Activated gamma-delta T cell (primary cell): ENCODE measurements around the gene NEAT1.
A peak's percentile ranks its signal among the peaks of the same experiment; 100 is the strongest.
"Not testable (repeated sequence)": the region's sequence is repeated elsewhere in the genome, so short reads cannot be mapped to it uniquely, and the experiment has no call there.

Experiments
- DNase-seq: peaks from one replicate; lab custom pipeline; 2025; lab: John Stamatoyannopoulos, UW

NEAT1 gene

DNA sequence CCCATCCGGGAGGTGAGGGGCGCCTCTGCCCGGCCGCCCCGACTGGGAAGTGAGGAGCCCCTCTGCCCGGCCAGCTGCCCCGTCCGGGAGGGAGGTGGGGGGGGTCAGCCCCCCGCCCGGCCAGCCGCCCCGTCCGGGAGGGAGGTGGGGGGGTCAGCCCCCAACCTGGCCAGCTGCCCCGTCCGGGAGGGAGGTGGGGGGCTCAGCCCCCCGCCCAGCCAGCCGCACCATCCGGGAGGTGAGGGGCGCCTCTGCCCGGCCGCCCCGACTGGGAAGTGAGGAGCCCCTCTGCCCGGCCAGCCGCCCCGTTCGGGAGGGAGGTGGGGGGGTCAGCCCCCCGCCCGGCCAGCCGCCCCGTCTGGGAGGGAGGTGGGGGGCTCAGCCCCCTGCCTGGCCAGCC is 28.7 kb downstream of the NEAT1 start:
- not testable (repeated sequence) for DNase-seq

DNA sequence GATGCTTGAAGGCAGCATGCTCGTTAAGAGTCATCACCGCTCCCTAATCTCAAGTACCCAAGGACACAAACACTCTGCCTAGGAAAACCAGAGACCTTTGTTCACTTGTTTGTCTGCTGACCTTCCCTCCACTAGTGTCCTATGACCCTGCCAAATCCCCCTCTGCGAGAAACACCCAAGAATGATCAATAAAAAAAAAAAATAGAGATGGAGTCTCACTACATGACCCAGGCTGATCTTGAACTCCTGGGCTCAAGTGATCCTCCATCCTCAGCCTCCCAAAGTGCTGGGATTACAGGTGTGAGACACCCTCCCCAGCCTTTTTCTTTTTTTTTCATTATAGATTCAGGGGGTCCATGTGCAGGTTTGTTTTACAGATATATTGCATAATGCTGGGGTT is 29.7 kb downstream of the NEAT1 start:
- DNase-seq: not testable (repeated sequence)

DNA sequence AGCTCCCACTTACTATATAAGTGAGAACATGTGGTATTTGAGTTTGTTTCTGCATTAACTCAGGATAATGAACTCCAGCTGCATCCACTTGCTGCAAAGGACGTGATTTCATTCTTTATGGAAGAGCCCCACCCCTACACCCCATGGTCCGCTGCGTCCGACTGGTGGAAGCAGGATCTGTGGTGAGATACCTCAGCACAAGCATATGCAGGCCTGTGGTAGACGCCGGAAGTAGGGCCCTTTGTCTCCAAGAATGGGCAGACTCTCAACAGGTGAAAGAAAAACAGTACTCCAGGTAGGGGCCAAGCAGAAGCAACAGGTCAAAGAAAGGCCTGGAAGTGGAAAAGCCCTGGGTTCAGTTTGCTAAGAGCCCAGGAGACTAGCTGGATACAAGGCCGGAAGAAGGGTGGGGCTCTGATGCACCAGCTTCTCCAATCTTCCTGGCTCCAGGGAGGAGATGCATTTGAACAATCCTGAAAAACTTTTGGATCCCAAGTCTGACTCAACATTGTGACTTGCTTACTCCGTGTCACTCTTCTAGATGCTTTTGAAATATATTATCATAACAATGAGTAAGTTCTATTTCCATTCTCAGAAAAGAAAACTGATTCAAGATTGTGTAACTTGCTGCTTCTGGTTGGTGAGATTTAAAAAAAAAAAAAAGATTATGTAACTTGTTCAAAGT is 30.4 kb downstream of the NEAT1 start:
- no peak for DNase-seq

DNA sequence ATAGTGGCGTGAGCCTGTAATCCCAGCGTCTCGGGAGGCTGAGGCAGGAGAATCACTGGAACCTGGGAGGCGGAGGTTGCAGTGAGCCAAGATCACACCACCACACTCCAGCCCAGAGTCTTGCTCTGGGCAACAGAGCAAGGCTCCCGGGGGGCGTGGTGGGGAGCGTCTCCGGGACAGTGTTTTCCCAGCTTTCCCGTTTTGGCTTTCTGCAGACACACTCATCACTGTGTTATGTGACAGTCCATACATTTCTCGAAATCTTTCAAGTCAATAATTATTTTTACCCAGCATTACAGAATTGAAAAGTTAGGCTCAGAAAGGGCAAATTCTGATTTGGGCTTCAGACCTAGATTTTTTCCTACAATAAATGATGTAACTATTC is 31.7 kb downstream of the NEAT1 start:
- DNase-seq: no peak

DNA sequence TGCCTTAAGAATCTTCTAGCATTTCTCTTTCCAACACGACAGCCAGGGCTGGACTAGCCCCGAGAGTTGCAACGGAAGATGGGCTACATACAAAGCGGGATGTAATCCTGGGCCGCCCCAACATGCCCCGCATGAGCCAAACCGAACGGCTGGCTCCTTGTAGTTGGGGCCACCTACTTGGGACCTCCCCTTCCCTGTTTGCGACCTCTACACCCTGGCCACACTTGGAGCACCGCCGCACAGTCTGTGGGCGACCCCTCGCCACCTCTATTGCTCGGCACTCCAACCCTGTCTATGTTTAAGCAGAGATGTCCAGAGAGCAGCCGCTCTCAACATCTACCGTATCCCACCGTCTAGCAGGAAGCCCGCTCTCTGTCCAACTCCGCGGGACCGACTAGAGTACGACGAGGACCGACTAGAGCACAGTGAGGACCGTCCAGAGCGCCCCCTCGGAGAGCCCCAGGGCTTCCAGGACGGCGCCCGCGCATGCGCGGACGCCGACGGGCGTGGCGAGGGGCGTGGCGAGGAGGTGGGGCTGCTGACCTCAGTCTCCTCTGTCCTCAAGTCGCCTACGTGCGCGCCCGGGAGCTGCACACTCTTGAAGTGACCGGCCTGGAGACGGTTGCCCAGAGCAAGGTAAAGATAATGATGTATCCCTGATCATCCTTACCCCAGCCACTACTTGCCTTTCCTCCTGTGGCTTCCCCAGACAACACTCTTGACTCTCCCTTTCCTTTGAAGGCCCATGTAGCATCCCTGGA is 32.3 kb downstream of the NEAT1 start:
- peak; percentile 70 for DNase-seq

DNA sequence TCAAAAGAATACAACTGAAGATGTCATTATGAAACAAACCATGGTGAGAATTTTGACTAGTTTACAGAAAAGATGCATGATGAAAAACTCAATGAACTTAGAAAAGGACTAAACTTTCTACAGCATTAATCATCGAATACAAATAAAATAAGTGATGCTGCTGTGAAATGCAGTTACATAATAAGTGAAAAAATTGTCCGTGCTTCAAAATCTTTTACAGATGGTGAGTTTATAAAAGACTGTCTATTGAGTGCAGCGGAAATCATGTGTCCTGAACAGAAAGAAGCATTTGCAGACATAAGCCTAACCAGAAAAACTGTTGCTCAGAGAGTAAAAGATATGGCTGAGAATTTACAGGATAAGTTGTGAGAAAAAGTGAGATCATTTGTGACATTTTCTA is 33.8 kb downstream of the NEAT1 start:
- DNase-seq: no peak

DNA sequence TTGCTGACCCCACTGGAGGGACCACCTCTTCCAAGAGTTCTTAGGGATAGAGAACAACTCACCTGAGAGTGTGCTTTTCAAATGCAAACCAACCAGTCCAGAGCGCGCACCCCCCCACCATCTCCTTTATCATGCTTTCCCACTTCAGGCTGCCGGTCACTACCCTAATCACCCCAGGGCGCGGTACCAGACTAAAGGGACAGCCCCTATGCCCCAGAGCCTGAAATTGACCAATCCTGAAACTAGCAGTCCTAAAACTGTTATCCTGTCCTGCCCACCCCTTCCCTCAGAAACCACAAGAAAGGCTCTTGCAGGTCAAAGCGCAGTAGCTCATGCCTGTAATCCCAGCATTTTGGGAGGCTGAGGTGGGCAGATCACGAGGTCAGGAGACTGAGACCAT is 37.0 kb downstream of the NEAT1 start:
- DNase-seq: no peak

DNA sequence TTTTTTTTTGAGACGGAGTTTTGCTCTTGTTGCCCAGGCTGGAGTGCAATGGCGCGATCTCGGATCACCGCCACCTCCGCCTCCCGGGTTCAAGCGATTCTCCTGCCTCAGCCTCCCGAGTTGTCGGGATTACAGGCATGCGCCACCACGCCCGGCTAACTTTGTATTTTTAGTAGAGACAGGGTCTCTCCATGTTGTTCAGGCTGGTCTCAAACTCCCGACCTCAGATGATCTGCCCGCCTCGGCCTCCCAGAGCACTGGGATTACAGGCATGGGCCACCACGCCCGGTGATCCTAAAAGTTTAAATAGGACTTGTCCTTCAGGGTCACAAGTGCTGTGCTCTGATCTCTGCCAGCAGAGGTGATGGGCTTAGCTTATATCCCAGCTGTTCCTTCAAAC is 42.9 kb downstream of the NEAT1 start:
- not testable (repeated sequence) for DNase-seq

DNA sequence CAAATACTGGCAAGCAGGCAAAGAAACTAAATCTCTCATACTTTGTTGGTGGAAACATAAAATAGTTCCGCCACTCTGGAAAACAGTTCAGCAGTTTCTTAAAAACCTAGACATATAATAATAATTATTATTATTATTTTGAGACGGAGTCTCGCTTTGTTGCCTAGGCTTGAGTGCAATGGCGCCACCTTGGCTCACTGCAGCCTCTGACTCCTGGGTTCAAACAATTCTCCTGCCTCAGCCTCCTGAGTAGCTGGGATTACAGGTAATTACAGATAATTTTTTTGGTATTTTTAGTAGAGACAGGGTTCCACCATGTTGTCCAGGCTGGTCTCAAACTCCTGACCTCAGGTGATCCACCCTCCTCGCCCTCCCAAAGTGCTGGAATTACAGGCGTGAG is 44.7 kb downstream of the NEAT1 start:
- not testable (repeated sequence) for DNase-seq

DNA sequence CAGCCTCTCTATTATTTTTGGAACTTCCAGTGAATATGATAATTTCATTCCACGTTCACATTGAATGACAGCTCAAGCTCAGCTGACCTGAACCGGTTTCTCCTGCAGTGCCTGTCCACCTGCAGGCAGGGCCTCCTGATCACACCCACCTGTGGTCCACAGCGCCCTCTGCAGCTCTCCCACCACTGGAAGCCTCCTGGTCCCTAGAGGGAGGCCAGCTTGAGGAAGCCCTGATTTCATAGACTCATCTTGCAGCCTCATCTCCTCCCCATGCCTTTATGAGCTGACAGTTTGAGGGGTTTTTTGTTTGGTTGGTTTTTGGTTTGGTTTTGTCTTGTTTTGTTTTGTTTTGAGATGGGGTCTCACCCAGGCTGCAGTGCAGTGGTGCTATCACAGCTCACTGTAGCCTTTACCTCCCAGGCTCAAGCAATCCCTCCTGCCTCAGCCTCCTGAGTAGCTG is 46.3 kb downstream of the NEAT1 start:
- no peak for DNase-seq

DNA sequence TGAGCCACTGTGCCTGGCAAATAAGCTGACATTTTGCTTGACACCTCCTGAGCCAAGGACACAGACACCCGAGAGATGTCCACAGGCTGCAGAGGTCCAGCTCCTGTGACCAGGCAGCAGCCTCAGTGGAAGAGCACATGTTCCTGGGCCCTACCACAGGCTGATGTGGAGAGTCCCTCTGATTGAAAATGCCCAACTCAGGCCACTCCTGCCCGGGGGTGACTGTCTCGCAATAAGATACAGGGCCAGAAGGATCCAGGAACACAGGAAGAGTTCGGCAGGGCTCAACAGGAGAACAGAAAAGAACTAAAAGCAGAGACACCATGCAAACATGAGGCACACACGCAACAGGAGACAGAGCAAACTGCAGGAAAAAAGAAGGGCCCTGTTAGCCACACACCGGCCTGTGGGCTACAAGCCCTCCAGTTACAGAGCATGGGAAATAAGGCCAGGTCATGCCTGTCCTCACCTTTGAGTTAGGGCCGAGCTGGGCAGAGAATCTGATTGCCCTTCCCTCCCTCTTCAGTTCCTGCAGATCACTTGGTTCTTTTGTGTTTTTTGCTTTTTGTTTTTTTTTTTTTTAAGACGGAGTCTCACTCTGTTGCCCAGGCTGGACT is 47.9 kb downstream of the NEAT1 start:
- no peak for DNase-seq

DNA sequence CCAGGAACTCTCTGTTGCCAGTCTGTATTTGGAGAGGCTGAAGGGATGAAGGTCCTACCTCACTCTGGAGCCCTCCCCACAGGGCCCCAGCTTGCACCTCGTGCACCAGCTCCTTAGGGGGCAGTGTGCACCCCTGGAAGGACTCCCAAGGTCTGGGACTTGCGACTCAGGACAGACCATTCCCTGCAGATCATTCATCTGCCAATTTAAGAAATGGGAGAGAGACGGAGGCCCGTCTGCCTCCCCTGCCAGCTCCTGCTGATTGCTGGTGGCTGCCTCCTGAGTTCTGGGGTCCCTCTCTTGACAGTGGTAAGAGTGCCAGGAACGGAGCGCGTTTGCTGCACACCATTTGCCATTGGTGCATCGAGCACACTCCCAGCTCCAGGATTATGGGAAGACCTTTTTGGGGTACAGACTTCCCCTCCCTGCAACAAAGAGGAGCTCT is 48.9 kb downstream of the NEAT1 start:
- no peak for DNase-seq

DNA sequence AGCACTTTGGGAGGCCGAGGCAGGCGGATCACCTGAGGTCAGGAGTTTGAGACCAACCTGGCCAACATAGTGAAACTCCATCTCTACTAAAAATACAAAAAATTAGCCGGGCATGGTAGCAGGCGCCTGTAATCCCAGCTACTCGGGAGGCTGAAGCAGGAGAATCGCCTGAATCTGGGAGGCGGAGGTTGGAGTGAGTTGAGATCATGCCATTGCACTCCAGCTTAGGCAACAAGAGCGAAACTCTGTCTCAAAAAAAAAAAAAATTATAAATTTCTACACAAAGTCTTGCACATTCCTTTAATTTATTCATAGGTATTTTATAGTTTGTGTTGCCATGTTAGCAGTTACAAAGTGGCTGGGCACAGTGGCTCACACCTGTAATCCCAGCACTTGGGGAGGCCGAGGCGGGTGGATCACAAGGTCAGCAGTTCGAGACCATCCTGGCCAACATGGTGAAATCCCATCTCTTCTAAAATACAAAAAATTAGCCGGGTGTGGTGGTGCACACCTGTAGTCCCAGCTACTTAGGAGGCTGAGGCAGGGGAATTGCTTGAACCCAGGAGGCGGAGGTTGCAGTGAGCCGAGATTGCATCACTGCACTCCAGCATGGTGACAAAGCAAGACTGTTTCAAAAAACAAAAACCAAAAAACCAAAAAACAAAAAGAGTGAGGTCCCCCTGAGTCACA is 50.1 kb downstream of the NEAT1 start:
- DNase-seq: not testable (repeated sequence)

DNA sequence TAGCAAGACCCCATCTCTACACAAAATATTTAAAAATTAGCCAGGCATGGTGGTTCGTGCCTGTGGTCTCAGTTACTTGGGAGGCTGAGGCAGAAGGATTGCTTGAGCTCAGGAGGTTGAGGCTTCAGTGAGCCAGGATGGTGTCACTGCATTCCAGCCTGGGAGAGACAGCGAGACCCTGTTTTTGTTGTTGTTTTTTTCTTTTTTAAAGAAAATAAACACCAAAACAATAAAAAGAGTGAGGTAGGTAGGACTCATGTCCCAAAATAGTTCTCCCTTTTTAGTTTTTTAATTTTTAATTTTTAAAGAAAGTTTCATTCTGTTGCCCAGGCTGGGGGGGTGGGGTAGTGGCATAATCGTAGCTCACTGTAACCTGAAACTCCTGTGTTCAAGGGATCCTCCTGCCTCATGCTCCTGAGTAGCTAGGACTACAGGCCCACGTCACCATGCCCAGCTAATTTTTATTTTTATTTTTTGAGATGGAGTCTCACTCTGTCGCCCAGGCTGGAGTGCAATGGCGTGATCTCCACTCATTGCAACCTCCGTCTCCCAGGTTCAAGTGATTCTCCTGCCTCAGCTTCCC is 50.8 kb downstream of the NEAT1 start:
- DNase-seq: no peak

DNA sequence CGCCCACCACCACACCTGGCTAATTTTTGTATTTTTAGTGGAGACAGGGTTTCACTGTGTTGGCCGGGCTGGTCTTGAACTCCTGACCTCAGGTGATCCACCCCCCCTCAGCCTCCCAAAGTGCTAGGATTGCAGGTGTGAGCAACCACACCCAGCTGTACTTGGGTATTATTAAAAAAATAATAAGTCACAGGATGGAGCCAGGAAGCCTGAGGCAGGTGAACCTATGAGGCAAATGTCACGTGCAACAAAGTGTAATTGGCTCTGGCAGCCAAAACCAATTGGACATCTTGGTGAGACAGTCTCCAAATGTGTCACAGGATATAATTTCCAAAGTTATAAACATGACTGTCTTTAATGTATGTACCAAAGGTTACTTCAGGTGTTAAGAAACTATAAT is 52.3 kb downstream of the NEAT1 start:
- no peak for DNase-seq

DNA sequence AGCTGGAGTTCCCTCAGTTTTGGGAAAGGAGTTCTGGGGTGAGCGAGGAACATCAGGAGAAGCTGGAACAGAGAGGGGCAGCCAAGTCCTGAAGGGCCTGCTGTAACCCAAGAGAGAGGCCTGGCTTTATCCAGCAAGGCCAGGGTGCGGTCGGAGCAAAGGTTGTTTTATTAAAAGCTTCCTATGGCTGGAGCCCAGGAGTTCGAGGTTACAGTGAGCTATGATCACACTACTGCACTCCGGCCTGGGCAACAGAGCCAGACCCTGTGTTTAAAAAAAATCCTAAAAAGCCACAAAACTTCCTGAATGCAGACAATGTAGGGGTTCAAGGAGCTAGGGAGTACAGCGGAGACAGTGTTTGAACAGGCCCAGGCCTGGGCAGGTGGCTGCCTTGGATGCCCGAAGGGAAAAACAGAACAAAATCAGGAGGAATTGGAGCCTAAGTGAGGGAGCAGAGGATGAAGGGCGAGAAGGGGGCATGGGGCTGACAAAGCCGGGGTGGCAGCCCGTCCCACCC is 54.1 kb downstream of the NEAT1 start:
- no peak for DNase-seq

DNA sequence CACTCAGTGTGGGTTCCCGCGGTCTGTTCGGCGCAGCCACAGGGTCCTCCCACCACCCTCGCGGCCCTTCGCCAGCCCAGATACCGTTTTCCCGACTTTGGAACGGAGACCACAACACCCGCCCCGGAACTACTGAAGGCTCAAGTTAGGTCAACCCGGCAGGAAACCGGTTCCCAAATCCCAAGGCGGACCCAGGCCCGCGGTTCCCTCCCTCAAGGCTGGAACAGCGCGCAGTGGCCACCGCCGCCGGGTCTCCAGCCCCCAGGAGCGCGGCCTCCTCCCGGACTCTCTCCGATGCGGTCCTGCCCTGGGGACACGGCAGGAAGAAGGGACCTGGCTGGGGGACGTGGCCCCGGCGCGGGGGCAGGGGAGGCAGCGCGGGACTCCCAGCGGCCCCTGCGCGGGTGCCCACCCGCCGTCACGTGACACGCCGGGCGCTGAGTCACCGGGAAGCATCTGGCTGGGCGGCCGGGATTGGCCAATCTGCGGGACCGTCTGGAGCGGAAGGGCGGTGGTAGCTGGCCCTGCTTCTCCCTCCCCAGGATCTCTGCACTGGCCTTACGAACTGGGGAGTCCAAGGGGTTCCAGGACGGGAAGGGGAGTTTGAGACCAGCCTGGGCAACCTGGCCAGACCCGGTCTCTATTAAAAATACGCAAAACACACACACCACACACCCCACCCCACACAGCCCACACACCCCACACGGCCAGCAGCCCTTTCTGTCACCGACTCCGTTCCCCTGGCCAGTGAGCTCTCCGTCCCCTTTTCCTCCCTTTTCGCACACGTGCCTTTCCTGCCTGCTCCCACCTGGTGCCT is 54.8 kb downstream of the NEAT1 start:
- peak; percentile 92 for DNase-seq

DNA sequence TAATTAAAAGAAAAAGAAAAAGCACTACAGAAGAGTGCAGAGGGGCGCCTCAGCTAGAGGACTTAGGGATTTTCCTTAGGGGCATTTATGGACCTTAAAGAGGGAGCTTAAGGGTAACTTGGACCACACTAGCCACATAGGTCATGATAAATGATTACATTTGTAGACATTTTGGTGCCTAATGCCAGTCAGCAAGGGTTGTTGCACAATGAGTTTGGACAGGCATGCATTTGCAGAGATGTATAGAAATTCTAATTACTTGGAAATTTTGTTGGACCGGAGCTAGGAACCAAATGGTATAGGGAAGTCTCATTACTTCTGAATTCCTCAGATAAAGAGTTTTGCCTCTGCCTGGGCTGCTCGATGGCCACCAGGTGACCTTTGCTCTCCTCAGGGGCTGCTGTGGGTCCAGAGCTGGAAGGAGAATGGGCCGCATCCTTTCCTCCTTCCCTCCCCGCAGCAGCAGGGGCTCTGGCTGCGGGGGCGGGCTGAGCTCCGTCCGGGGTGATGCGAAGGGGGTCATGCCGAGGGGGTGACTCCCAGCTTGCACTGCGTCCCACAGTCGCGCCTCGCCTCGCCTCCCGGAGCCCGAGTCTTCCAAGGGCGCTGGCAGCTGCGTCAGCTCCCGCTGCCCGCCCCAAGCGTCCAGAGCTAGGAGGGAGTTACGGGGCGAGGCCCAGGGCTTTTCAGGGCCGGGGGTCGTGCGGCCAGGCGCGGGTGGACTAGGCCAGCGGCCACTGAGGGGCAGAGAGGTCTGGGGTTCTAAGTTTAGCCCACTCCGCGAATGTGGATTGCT is 56.0 kb downstream of the NEAT1 start:
- no peak for DNase-seq

DNA sequence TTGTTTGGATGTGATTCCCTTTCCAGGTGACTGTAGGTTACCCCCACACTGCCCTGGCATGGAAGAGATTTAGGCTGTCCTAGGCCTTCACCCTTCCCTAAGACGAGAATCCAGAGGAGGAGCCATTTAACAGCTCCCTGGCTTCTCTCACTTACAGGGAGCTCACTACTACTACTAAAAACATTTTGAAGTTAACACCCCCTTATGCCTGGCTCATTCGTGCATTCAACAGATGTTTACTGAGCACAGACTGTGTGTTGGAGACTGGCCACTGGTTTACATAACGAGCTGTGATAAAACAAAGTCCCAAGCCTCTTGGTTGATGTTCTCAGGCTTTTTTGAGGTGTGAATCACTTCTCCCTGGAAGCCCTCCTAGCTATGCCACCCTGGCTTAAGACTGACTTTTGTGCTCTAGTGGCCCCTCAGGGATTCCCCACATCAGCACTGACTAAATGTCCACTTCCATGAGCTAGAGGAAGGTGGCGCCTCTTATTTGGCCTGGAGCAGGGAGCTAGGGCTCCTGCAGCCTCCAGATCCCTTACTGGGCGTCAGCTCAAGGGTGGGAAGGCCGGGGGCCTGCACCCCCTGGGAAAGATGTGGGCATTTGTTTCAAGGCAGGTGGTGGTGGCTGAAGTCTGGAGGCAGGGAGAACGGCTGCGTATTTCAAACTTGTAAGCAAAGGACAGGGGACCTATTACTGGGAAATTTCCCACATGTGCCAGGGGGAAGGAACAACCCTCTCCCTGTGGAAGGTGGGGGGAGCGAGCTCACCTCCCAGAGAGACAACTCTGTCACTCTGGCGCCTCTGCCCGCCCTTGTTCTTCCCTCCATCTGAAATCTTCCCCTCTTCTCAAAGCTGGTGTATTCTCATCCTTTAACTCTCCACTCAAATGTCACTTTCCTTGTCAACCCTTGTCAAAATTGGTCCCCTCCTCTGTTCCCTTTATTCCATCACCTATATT is 56.9 kb downstream of the NEAT1 start:
- DNase-seq: no peak
